Activated effector memory CD4-positive, alpha-beta T cell treated with anti-CD3 and anti-CD28 coated beads, Interleukin-2, amount 50 U/mL, for 16 hours (primary cell): ENCODE measurements around the gene NDUFS8.
A peak's percentile ranks its signal among the peaks of the same experiment; 100 is the strongest.

Source experiments
- DNase-seq: peaks from one replicate; pipeline ENCODE4 v3.0.0-alpha.2; 2020

The NDUFS8 gene

GRCh38 chr11:68038226-68038717 lies 7.8 kb downstream of the NDUFS8 start:
- no peak for DNase-seq

GRCh38 chr11:68038718-68039525 lies 8.4 kb downstream of the NDUFS8 start, which contains the start of gene TCIRG1:
Gene TCIRG1 (plus strand): TSS chr11:68039025. CDS start chr11:68041272, 2,247 bp downstream.
- DNase-seq, result peak; percentile 86

- DNase-seq, result peak; percentile 65
Observed at GRCh38 chr11:68039526-68040086, 9.1 kb downstream of the NDUFS8 start.

GRCh38 chr11:68040101-68040956 lies 9.8 kb downstream of the NDUFS8 start:
- DNase-seq, result peak; percentile 81

- no peak for DNase-seq
Observed at GRCh38 chr11:68040957-68041591, 10.6 kb downstream of the NDUFS8 start.

GRCh38 chr11:68041617-68042218 lies 11.2 kb downstream of the NDUFS8 start:
- no peak for DNase-seq

- DNase-seq, result peak; percentile 62
Observed at GRCh38 chr11:68042219-68043028, 11.9 kb downstream of the NDUFS8 start.

GRCh38 chr11:68043029-68043348 lies 12.5 kb downstream of the NDUFS8 start:
- DNase-seq, result no peak

GRCh38 chr11:68043349-68044144 lies 13.1 kb downstream of the NDUFS8 start:
- DNase-seq, result no peak

- no peak for DNase-seq
Observed at GRCh38 chr11:68044145-68044813, 13.8 kb downstream of the NDUFS8 start.

GRCh38 chr11:68044898-68045351 lies 14.4 kb downstream of the NDUFS8 start:
- DNase-seq, result no peak

- no peak for DNase-seq
Observed at GRCh38 chr11:68047437-68048290, 17.2 kb downstream of the NDUFS8 start.

- peak; percentile 56 for DNase-seq
Observed at GRCh38 chr11:68048681-68049508, 18.4 kb downstream of the NDUFS8 start.

GRCh38 chr11:68049509-68050370 lies 19.3 kb downstream of the NDUFS8 start:
- no peak for DNase-seq

GRCh38 chr11:68050371-68050841 lies 19.9 kb downstream of the NDUFS8 start:
- peak; percentile 57 for DNase-seq

GRCh38 chr11:68051191-68052136 lies 21.0 kb downstream of the NDUFS8 start:
- DNase-seq, result peak; percentile 58
